A673 (cell line): Measurements from ENCODE around the gene PARVB.

ENCODE experiments used
- EZH2 ChIP-seq: fragments of 200-600 bp; sonication (generic); IDR thresholded peaks from 2 replicates; pipeline ENCODE4 v1.6.1; 2017; ENCODE audit warnings: borderline replicate concordance, low read depth, mild to moderate bottlenecking, mixed read lengths, antibody characterized with exemption, low read length; ENCODE audit not compliant: poor library complexity, severe bottlenecking
- TF ChIP-seq, protein P1 (sequence below): fragments of 300-800, 200-600 bp; sonication (generic); conservative IDR thresholded peaks from 2 replicates; pipeline ENCODE4 v1.5.1; 2017; ENCODE audit warnings: low read depth, mild to moderate bottlenecking, antibody characterized with exemption, low read length, moderate library complexity, mixed read lengths

DNA sequence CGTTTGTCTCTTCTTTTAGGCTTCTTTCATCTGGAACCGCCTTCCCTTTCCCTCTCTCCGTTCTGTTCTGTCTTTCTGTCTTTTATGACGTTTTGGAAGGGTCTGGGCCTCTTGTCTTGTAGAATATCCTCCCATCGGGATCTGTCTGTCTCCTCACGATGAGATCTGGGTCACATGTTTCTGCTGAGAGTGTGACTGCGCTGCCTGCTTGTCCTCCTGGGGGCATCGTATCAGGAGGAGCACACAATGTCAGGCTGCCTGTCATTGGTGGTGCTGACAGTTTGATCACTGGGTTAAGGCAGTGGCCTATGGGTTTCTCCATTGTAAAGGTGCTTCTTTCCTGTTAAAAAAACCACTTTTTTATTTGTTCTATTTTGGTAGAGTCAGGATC is 96.2 kb downstream of the PARVB start:
- TF ChIP-seq, protein P1, sequence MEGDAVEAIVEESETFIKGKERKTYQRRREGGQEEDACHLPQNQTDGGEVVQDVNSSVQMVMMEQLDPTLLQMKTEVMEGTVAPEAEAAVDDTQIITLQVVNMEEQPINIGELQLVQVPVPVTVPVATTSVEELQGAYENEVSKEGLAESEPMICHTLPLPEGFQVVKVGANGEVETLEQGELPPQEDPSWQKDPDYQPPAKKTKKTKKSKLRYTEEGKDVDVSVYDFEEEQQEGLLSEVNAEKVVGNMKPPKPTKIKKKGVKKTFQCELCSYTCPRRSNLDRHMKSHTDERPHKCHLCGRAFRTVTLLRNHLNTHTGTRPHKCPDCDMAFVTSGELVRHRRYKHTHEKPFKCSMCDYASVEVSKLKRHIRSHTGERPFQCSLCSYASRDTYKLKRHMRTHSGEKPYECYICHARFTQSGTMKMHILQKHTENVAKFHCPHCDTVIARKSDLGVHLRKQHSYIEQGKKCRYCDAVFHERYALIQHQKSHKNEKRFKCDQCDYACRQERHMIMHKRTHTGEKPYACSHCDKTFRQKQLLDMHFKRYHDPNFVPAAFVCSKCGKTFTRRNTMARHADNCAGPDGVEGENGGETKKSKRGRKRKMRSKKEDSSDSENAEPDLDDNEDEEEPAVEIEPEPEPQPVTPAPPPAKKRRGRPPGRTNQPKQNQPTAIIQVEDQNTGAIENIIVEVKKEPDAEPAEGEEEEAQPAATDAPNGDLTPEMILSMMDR: no peak
- TF ChIP-seq EZH2: no peak
